C4-2B (cell line): ENCODE results near the gene NDFIP2.

Experiments
- ZFX ChIP-seq: fragments of 450-650 bp; IDR thresholded peaks from 2 replicates; pipeline ENCODE4 v1.6.1; 2017
- TF ChIP-seq, protein P1 (sequence below): fragments of 450-650 bp; conservative IDR thresholded peaks from 2 replicates; pipeline ENCODE4 v1.5.1; 2017; ENCODE audit warnings: mild to moderate bottlenecking

DNA sequence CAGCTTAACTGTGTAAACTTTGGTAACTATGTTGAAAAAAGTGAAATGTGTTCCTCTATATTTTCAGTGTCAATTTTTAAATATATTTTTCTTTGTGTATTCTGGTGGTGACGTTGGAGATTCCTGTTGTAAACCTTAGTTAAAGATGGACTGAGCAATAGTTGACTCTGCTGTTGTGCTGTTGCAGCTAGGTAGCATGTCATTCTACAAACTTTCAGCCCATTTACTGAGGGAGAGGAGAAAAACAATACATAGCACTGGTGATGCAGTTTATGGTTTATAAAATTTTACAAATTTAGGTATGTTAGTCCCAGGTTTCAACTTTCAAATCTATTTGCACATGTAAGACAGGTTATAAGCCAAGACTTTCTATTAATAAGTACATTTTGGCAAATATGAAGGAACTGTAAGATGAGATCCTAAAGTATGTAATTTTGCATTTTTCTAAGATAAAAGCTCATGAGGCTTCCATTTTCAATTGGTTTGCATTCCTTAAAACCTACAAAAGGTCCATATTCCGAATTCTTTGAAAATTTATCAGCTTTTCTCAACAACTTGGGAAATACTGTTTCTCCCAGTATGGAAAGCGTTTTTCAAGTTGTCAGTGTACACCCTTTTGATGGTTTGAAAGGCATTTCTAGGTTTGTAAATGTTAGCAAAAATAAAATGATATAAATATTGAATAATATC lies 1.5 kb downstream of the NDFIP2 start:
- TF ChIP-seq, protein P1, sequence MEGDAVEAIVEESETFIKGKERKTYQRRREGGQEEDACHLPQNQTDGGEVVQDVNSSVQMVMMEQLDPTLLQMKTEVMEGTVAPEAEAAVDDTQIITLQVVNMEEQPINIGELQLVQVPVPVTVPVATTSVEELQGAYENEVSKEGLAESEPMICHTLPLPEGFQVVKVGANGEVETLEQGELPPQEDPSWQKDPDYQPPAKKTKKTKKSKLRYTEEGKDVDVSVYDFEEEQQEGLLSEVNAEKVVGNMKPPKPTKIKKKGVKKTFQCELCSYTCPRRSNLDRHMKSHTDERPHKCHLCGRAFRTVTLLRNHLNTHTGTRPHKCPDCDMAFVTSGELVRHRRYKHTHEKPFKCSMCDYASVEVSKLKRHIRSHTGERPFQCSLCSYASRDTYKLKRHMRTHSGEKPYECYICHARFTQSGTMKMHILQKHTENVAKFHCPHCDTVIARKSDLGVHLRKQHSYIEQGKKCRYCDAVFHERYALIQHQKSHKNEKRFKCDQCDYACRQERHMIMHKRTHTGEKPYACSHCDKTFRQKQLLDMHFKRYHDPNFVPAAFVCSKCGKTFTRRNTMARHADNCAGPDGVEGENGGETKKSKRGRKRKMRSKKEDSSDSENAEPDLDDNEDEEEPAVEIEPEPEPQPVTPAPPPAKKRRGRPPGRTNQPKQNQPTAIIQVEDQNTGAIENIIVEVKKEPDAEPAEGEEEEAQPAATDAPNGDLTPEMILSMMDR, result no peak
- TF ChIP-seq ZFX, result no peak
